T-helper 2 cell treated with Interferon-gamma antibody and Interleukin-4, amounts not matched to agents 100 ng/mL and 5 ng/mL, for 36 hours (primary cell): ENCODE data around the gene FAM47E. TPM values are rescaled to one million over a fixed set of nuclear protein-coding genes. Genes with fewer than 3 reads are reported as not detected.
"Not testable (repeated sequence)": the region's sequence is repeated elsewhere in the genome, so short reads cannot be mapped to it uniquely, and the experiment has no call there.

Experiments used
- intact Hi-C: fragments of 100-400 bp; cut with micrococcal nuclease; formaldehyde crosslinking; loops from one replicate; pipeline ENCODE4 v1.15.1; 2023
- total RNA-seq: library from RNA; stranded (reverse); gene quantifications from 2 replicates; pipeline ENCODE4 v1.2.3, GENCODE V29; 2022

FAM47E gene
- total RNA-seq, 1 donor from 2014 or later: not detected

DNA sequence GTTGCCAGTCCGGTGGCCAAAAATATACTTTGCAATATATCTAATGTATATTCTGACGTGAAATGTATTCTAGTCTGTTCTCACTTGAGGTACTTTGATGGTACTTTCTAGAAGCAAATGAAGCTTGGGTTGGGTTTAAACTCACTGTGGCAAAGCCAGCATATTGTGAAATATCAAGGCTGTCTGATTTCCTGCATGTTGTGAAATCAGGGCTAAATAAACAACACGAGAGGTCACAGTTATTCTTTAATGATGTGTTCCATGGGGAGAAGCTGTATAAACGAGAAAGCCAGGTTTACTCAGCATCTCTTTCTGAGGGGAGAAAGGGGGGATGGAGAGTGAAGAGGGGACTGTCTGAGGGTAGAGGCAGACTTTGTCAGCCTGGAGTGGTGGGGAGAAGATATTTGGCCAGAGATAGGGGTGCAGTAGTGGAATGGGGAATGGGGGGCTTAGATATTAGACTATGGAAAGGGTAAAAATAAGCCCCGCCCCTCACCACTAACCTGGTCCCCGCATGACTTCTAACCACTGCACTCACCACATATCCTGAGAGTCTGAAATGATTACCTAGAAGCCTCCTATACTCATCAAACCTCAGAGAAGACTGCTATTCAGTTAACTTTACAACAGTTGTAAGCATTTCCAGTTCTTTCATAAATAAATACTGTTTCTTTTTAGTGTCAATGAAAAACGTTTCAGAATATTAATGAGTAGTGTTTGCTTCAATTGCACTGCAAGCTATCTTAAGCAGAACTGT is 32.0 kb upstream of the FAM47E start:
- intact Hi-C loops: no loop called here

- intact Hi-C loops: no loop called here
Observed at GRCh38 chr4:76224171-76224570, 27.4 kb upstream of the FAM47E start.

- intact Hi-C loops: no loop called here
Observed at GRCh38 chr4:76226418-76226817, 25.1 kb upstream of the FAM47E start.

GRCh38 chr4:76232681-76233080 is 18.8 kb upstream of the FAM47E start:
- intact Hi-C loops: no loop called here

DNA sequence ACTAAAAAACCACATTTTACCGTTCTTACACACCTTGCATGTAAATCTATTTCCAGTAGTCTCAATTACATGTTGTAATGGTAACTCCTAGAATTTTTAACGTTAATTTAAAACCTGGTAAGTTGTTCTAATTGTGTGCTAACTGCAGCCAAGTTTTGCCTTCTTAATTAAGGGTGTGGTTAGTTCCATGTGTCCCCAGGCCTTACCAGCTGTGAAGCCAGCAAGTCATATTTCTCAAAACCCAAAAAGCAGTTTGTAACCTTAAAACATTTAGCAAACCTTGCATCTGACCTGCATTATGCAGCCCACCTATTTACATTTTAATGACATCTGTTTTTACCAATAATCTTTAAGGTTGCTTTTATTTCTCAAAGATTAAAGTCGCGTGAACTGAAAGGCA is 18.4 kb upstream of the FAM47E start:
- intact Hi-C loops: no loop called here

- intact Hi-C loops: no loop called here
Observed at GRCh38 chr4:76233529-76233928, 18.0 kb upstream of the FAM47E start.

DNA sequence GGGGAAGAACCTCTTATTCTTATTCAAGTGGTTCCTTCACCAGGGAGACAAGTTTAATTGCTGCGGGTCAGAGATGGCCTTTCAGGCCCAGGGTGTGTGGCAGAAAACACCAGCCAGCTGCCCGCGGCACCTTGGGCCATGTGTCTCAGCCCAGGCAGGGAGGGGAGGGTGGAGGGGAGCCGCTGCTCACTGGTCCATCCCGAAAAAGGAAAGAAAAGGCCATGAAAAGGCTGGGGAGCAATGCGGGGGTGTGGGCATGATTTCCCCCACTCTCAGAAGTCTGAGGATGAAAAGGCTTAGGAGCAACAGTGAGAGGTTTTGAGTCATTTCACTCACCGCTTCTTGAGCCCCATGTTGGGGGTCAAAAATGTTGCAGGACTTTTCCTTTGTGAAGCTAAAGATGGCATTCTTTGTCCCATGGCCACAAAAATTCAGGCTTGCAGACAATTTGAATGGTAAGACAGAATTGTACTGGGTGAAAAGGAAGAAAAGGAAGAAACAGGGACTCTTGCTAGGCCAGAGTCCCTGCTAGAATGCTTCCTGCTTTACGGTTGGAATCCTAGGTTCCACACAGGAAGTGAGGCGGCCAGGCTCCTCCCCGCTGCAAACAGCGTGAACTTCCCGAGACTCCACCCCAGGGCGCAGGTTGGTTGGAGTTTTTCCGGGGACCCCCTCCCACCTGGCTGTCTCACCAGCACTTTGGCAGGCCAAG is 17.4 kb upstream of the FAM47E start:
- intact Hi-C loops: no loop called here

- intact Hi-C loops: no loop called here
Observed at GRCh38 chr4:76234679-76235044, 16.9 kb upstream of the FAM47E start.

- intact Hi-C loops: no loop called here
Observed at GRCh38 chr4:76235407-76235806, 16.1 kb upstream of the FAM47E start.

GRCh38 chr4:76235915-76236314 is 15.6 kb upstream of the FAM47E start:
- intact Hi-C loops: no loop called here

GRCh38 chr4:76238236-76238635 is 13.3 kb upstream of the FAM47E start:
- intact Hi-C loops: no loop called here

DNA sequence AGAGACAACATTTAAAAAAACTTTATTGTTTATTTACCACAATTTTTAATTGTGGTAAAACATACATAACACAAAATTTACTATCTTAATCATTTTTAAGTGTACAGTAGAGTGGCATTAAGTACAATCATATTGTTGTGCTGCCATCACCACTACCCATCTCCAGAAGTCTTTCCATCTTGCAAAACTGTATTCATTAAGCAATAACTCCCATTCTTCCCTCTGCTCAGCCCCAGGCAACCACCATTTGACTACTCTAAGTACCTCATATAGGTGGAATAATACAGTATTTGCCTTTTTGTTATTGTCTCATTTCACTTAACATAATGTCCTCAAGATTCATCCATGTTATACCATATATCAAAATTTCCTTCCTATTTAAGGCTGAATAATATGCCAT is 12.8 kb upstream of the FAM47E start:
- intact Hi-C loops: no loop called here

- intact Hi-C loops: no loop called here
Observed at GRCh38 chr4:76240236-76240635, 11.3 kb upstream of the FAM47E start.

GRCh38 chr4:76243877-76244276 is 7.6 kb upstream of the FAM47E start:
- intact Hi-C loops: not testable (repeated sequence)

DNA sequence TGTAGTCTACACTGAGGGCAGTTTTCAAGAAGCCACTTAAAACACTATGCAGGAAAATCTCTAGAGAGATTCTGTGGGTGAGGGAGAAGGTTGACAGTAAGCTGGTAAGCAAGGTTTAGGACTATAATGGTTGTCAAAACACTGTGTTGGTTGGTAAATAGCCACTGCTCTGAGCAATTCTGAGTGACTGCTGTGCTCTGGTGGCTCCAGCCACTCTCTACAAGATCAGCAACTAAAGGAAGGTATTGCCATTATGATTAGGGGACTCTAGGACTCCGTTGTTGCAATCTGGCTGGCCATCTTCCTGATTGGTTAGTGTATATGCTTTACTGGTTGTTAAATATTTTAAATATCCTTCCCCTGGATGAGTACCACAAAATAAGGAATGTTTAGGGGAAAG is 5.5 kb upstream of the FAM47E start:
- intact Hi-C loops: no loop called here

- intact Hi-C loops: no loop called here
Observed at GRCh38 chr4:76246852-76247251, 4.7 kb upstream of the FAM47E start.

- intact Hi-C loops: loop anchor here (10.0 kb wide), 1 partner anchor 54 kb away; the partner anchor contains the start of gene STBD1
Observed at GRCh38 chr4:76250962-76251361, 559 bp upstream of the FAM47E start.

- intact Hi-C loops: loop anchor here (10.0 kb wide), 1 partner anchor 53 kb away; the partner anchor contains the start of gene STBD1
Observed at GRCh38 chr4:76252271-76252653, 741 bp downstream of the FAM47E start.

GRCh38 chr4:76253511-76253910 is 2.0 kb downstream of the FAM47E start:
- intact Hi-C loops: loop anchor here (10.0 kb wide), 1 partner anchor 51 kb away; the partner anchor contains the start of gene STBD1

DNA sequence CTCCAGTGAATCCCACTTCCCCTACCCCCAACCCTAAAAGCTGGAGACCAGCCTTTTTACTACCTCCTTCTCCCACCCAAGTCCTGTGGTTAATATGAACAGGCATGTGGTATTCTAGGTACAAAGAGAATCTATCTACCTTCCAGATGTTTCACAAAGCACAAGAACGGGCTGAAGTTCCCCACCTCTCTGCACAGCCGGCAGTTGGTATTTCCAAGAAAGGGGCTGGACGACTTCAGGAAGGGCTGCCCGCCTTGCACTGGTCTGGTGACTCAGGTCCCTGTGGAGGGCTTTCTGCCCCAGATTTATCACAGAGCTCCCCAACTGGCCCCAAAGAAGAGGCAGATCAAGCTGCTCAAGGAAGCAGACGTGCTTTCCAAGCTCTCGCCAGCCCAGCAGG is 4.5 kb downstream of the FAM47E start:
- intact Hi-C loops: loop anchor here (10.0 kb wide), 1 partner anchor 49 kb away; the partner anchor contains the start of gene STBD1

- intact Hi-C loops: loop anchor here (10.0 kb wide), 1 partner anchor 48 kb away; the partner anchor contains the start of gene STBD1
Observed at GRCh38 chr4:76256968-76257367, 5.4 kb downstream of the FAM47E start.

DNA sequence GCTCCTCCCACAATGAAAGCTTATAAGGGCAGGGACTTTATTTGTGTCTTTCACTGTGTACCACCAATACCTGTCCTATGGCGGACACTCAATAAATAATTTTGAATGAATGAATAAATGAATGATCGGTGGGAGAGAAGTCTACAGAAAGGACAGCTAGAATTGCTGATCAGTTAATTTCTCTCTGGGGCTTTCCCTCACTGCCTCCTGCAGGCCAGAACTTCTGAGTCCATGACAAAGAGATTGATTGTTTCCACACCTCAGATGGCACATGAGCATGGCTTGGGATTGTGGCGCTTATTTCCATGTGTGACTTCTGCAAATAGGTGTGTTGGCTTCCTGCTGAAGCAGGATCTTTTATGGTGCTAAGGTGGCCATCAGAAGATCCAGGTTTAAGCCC is 6.3 kb downstream of the FAM47E start:
- intact Hi-C loops: loop anchor here (10.0 kb wide), 1 partner anchor 47 kb away; the partner anchor contains the start of gene STBD1

DNA sequence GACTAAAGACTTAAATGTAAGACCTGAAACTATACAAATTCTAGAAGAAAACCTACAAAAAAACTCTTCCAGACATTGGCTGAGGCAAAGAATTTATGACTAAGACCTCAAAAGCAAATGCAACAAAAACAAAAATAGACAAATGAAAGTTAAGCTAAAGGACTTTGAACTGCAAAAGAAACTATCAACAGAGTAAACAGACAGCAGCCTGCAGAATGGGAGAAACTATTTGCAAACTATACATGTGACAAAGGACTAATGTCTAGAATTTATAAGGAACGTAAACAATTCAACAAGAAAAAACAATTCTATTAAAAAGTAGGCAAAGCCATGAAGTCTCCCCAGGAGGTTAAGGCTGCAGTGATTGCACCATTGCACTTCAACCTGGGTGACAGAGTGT is 9.1 kb downstream of the FAM47E start:
- intact Hi-C loops: no loop called here
